H9 (cell line): ENCODE results near the gene FRAT1. TPM values are rescaled to one million over a fixed set of nuclear protein-coding genes. Genes with fewer than 3 reads are reported as not detected.
A peak's percentile ranks its signal among the peaks of the same experiment; 100 is the strongest.

Experiments
- DNase-seq: peaks from one replicate; pipeline ENCODE4 v3.0.0-alpha.2; 2017
- H2AFZ ChIP-seq: one replicate; pipeline ENCODE4 v1.6.1; 2013; ENCODE audit warnings: mild to moderate bottlenecking, low read length, control low read depth, moderate library complexity
- H2AK5ac ChIP-seq: 2 replicates; pipeline ENCODE4 v1.6.1; 2013; ENCODE audit warnings: low read length, control low read depth, mixed read lengths; ENCODE audit not compliant: insufficient read length
- H2BK120ac ChIP-seq: one replicate; pipeline ENCODE4 v1.6.1; 2013; ENCODE audit warnings: low read depth, mild to moderate bottlenecking, low read length, control low read depth, inconsistent platforms; ENCODE audit not compliant: poor library complexity, severe bottlenecking
- H2BK12ac ChIP-seq: 2 replicates; pipeline ENCODE4 v1.6.1; 2013; ENCODE audit warnings: low read length, control low read depth, mixed read lengths, low read depth; ENCODE audit not compliant: insufficient read length
- H2BK15ac ChIP-seq: 2 replicates; pipeline ENCODE4 v1.6.1; 2013; ENCODE audit warnings: low read depth, low read length, control low read depth
- H2BK20ac ChIP-seq: one replicate; pipeline ENCODE4 v1.6.1; 2013; ENCODE audit warnings: low read depth, mild to moderate bottlenecking, low read length, control low read depth, inconsistent platforms; ENCODE audit not compliant: poor library complexity, severe bottlenecking
- H2BK5ac ChIP-seq: 2 replicates; pipeline ENCODE4 v1.6.1; 2013; ENCODE audit warnings: low read length, control low read depth, mixed read lengths; ENCODE audit not compliant: insufficient read length
- H3K14ac ChIP-seq: 2 replicates; pipeline ENCODE4 v1.6.1; 2013; ENCODE audit warnings: low read length, control low read depth; ENCODE audit not compliant: insufficient read depth
- H3K18ac ChIP-seq: 2 replicates; pipeline ENCODE4 v1.6.1; 2013; ENCODE audit warnings: low read depth, mild to moderate bottlenecking, mixed read lengths, low read length, control low read depth; ENCODE audit not compliant: insufficient read length
- H3K23ac ChIP-seq: 2 replicates; pipeline ENCODE4 v1.6.1; 2013; ENCODE audit warnings: low read length, control low read depth, mixed read lengths, low read depth; ENCODE audit not compliant: insufficient read length
- H3K23me2 ChIP-seq: 2 replicates; pipeline ENCODE4 v1.6.1; 2013; ENCODE audit warnings: low read depth, mild to moderate bottlenecking, mixed read lengths, low read length, control low read depth; ENCODE audit not compliant: insufficient read length, poor library complexity, severe bottlenecking
- H3K27ac ChIP-seq: 2 replicates; pipeline ENCODE4 v1.5.1; 2013; ENCODE audit warnings: low read length, control low read depth, mixed read lengths, low read depth; ENCODE audit not compliant: insufficient read length
- H3K27me3 ChIP-seq: 2 replicates; pipeline ENCODE4 v1.6.1; 2013; ENCODE audit warnings: low read length, control low read depth, inconsistent platforms; ENCODE audit not compliant: insufficient read depth
- H3K4ac ChIP-seq: 2 replicates; pipeline ENCODE4 v1.6.1; 2013; ENCODE audit warnings: low read depth, mild to moderate bottlenecking, control low read depth, inconsistent platforms, low read length, moderate library complexity
- H3K4me1 ChIP-seq: 2 replicates; pipeline ENCODE4 v1.6.1; 2013; ENCODE audit warnings: low read length, control low read depth, inconsistent platforms; ENCODE audit not compliant: insufficient read depth
- H3K4me2 ChIP-seq: 2 replicates; pipeline ENCODE4 v1.6.1; 2013; ENCODE audit warnings: low read length, control low read depth, mixed read lengths; ENCODE audit not compliant: insufficient read length, insufficient read depth
- H3K56ac ChIP-seq: 2 replicates; pipeline ENCODE4 v1.6.1; 2013; ENCODE audit warnings: low read depth, mild to moderate bottlenecking, mixed read lengths, low read length, control low read depth; ENCODE audit not compliant: insufficient read length
- H3K79me1 ChIP-seq: 2 replicates; pipeline ENCODE4 v1.6.1; 2013; ENCODE audit warnings: low read depth, mild to moderate bottlenecking, moderate library complexity, low read length, control low read depth, inconsistent platforms; ENCODE audit not compliant: insufficient read depth, poor library complexity, severe bottlenecking
- H3K79me2 ChIP-seq: 2 replicates; pipeline ENCODE4 v1.6.1; 2013; ENCODE audit warnings: low read length, control low read depth, inconsistent platforms; ENCODE audit not compliant: insufficient read depth
- H3K9ac ChIP-seq: 2 replicates; pipeline ENCODE4 v1.6.1; 2013; ENCODE audit warnings: low read length, control low read depth, mixed read lengths; ENCODE audit not compliant: insufficient read length; ENCODE audit errors: extremely low read depth
- H3K9me3 ChIP-seq: one replicate; pipeline ENCODE4 v1.6.1; 2013; ENCODE audit warnings: low read depth, low read length, inconsistent platforms; ENCODE audit not compliant: control insufficient read depth
- H3T11ph ChIP-seq: one replicate; pipeline ENCODE4 v1.6.1; 2013; ENCODE audit warnings: mild to moderate bottlenecking, low read length, control low read depth, inconsistent platforms
- H4K20me1 ChIP-seq: one replicate; pipeline ENCODE4 v1.6.1; 2013; ENCODE audit not compliant: control insufficient read depth, insufficient read length, insufficient read depth
- H4K5ac ChIP-seq: 2 replicates; pipeline ENCODE4 v1.6.1; 2013; ENCODE audit warnings: low read depth, mild to moderate bottlenecking, mixed read lengths, low read length, control low read depth; ENCODE audit not compliant: insufficient read length
- H4K8ac ChIP-seq: replicated peaks from 2 replicates; pipeline ENCODE4 v1.6.1; 2013; ENCODE audit warnings: low read length, control low read depth, mixed read lengths, low read depth; ENCODE audit not compliant: insufficient read length
- H4K91ac ChIP-seq: 2 replicates; pipeline ENCODE4 v1.6.1; 2013; ENCODE audit warnings: low read depth, mild to moderate bottlenecking, moderate library complexity, mixed read lengths, low read length, control low read depth; ENCODE audit not compliant: insufficient read length
- H3K27ac Mint-ChIP-seq, 3 experiments: 2 replicates in 2 of 3; 3 replicates in 1 of 3; pipeline ENCODE4 v1.8.0; 2020 to 2021; ENCODE audit warnings: mixed read lengths in 3 of 3, mild to moderate bottlenecking in 1 of 3, moderate library complexity in 1 of 3
- H3K27me3 Mint-ChIP-seq: 2 replicates; pipeline ENCODE4 v1.8.0; 2021; ENCODE audit warnings: low read depth, mild to moderate bottlenecking, moderate library complexity, mixed read lengths
- H3K36me3 Mint-ChIP-seq, 3 experiments: 2 replicates in 2 of 3; 3 replicates in 1 of 3; pipeline ENCODE4 v1.8.0; 2020 to 2021; ENCODE audit warnings: low read depth in 3 of 3, mixed read lengths in 3 of 3; ENCODE audit not compliant: insufficient read depth in 1 of 3
- H3K4me1 Mint-ChIP-seq, 2 experiments: 2 replicates each; pipeline ENCODE4 v1.8.0; 2020; ENCODE audit warnings: mixed read lengths in 2 of 2
- H3K4me3 Mint-ChIP-seq, 2 experiments: 2 replicates in 1 of 2; 3 replicates in 1 of 2; pipeline ENCODE4 v1.8.0; 2020 to 2021; ENCODE audit warnings: mild to moderate bottlenecking in 2 of 2, mixed read lengths in 2 of 2, moderate library complexity in 1 of 2
- H3K9me3 Mint-ChIP-seq, 2 experiments: 2 replicates in 1 of 2; 3 replicates in 1 of 2; pipeline ENCODE4 v1.8.0; 2020; ENCODE audit warnings: mild to moderate bottlenecking in 2 of 2, mixed read lengths in 2 of 2, moderate library complexity in 1 of 2
- WGBS: extraction: QIAGEN DNeasy Blood & Tissue Kit; methylation state at CpG from one replicate; pipeline ENCODE4 v1.1.7; 2013; ENCODE audit warnings: missing lambda C conversion rate, low lambda C conversion rate, mixed read lengths; ENCODE audit not compliant: insufficient read length; ENCODE audit errors: extremely low coverage; 5-methylcytosine and 5-hydroxymethylcytosine counted together
- long read RNA-seq: library from polyadenylated mRNA; unstranded; transcript quantifications from one replicate; pipeline ENCODE4 v2.0.0, GENCODE V29; 2020
- total RNA-seq: library from RNA; stranded (reverse); gene quantifications from 2 replicates; pipeline ENCODE4 v1.2.1, GENCODE V29; 2021
- TF ChIP-seq, protein P1 (sequence below): fragments of 200-600 bp; sonication (generic); conservative IDR thresholded peaks from 3 replicates; pipeline ENCODE4 v1.8.0; 2021; ENCODE audit warnings: antibody characterized with exemption, mild to moderate bottlenecking

FRAT1 gene, protein sequence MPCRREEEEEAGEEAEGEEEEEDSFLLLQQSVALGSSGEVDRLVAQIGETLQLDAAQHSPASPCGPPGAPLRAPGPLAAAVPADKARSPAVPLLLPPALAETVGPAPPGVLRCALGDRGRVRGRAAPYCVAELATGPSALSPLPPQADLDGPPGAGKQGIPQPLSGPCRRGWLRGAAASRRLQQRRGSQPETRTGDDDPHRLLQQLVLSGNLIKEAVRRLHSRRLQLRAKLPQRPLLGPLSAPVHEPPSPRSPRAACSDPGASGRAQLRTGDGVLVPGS
- total RNA-seq = 7.3 and 8.1 TPM in 2 replicates
- long read RNA-seq, partial matches to known transcripts = 0 of 1 reads
- long read RNA-seq, other reads (novel, unspliced or antisense) = 0 of 1 reads

DNA sequence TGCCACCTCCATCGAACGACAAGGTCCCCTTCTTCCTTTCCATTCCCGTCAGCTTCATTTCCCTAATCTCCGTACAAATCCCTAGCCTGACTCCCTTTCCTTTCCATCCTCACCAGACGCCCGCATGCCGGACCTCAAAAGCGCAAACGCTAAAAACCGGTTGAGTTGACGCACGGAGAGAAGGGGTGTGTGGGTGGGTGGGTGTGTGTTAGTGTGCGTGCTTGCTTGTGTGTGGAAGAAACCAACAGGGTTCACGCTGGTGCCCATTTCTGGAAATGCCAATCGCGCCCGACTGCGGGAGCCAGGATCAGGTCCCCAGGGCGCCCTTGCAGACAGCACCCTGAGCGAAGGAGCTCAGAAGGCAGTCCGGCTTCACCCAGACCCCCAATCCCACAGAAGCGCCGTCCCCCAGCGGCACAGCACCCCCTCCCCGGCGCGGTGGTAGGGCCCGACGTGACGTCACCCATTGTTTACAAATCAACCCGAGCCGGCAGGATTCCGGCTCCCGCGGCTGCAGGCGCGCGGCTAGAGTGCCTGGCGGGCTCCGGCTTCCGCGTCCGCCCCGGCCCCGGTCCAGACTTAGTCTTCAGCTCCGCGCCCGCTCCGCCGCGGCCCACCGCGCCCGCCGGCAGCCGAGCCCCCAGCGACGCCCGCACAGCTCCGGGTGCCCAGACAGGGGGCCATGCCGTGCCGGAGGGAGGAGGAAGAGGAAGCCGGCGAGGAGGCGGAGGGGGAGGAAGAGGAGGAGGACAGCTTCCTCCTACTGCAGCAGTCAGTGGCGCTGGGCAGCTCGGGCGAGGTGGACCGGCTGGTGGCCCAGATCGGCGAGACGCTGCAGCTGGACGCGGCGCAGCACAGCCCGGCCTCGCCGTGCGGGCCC lies at the start of gene FRAT1:
Gene FRAT1 (plus strand): TSS at position 500 of the 880 bp plus-strand sequence. CDS start 183 bp downstream, at position 683.
- no peaks in the 10 kb centered on the region for H3K36me3 Mint-ChIP-seq
- H4K5ac ChIP-seq = peak within 1 kb of the TSS; percentile 87
- TF ChIP-seq, protein P1, sequence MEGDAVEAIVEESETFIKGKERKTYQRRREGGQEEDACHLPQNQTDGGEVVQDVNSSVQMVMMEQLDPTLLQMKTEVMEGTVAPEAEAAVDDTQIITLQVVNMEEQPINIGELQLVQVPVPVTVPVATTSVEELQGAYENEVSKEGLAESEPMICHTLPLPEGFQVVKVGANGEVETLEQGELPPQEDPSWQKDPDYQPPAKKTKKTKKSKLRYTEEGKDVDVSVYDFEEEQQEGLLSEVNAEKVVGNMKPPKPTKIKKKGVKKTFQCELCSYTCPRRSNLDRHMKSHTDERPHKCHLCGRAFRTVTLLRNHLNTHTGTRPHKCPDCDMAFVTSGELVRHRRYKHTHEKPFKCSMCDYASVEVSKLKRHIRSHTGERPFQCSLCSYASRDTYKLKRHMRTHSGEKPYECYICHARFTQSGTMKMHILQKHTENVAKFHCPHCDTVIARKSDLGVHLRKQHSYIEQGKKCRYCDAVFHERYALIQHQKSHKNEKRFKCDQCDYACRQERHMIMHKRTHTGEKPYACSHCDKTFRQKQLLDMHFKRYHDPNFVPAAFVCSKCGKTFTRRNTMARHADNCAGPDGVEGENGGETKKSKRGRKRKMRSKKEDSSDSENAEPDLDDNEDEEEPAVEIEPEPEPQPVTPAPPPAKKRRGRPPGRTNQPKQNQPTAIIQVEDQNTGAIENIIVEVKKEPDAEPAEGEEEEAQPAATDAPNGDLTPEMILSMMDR = no peak
- H4K8ac ChIP-seq = no peak within 1 kb of the TSS
- peaks cover 3% of the 10 kb centered on the region; the same call in 1 of the 2 replicates for H3K4me1 ChIP-seq
- peak within 1 kb of the TSS; percentile 96 for H2BK5ac ChIP-seq
- H4K20me1 ChIP-seq = no peaks in the 10 kb centered on the region
- peaks cover 33% of the 10 kb centered on the region for H3K27me3 Mint-ChIP-seq
- peak within 1 kb of the TSS; percentile 41 for H3K56ac ChIP-seq
- H2AFZ ChIP-seq = no peak within 1 kb of the TSS
- H3T11ph ChIP-seq = no peak within 1 kb of the TSS
- H3K9me3 ChIP-seq = no peaks in the 10 kb centered on the region
- peak within 1 kb of the TSS; percentile 72 for H3K4me2 ChIP-seq
- H3K9ac ChIP-seq = peak within 1 kb of the TSS; percentile 96
- no peaks in the 10 kb centered on the region; a peak in 1 of 5 replicates for H3K9me3 Mint-ChIP-seq
- peak within 1 kb of the TSS; percentile 100 for H3K18ac ChIP-seq
- peaks cover 23% of the 10 kb centered on the region for H3K23me2 ChIP-seq
- H3K79me2 ChIP-seq = no peaks in the 10 kb centered on the region
- no peak within 1 kb of the TSS for H2BK15ac ChIP-seq
- H3K27ac ChIP-seq = no peak within 1 kb of the TSS
- peak within 1 kb of the TSS; percentile 99 for H2BK12ac ChIP-seq
- H2AK5ac ChIP-seq = no peak within 1 kb of the TSS
- no CpG with 5 or more reads among the region's 79 CpGs for WGBS
- H3K4me3 Mint-ChIP-seq = peak within 1 kb of the TSS; percentile 81 to 85
- peak within 1 kb of the TSS; percentile 98 to 100 (median 99); a peak in 6 of 7 replicates for H3K27ac Mint-ChIP-seq
- no peak within 1 kb of the TSS for H2BK20ac ChIP-seq
- peak within 1 kb of the TSS; percentile 100 for H3K14ac ChIP-seq
- H2BK120ac ChIP-seq = peak within 1 kb of the TSS; percentile 95
- H3K79me1 ChIP-seq = no peaks in the 10 kb centered on the region
- H3K4ac ChIP-seq = no peak within 1 kb of the TSS; the same call in 1 of the 2 replicates
- H4K91ac ChIP-seq = no peak within 1 kb of the TSS
- DNase-seq = peak; percentile 91
- H3K4me1 Mint-ChIP-seq = peaks cover 31 to 32% of the 10 kb centered on the region in 2 experiments
- no peak within 1 kb of the TSS for H3K23ac ChIP-seq
- H3K27me3 ChIP-seq = peaks cover 9% of the 10 kb centered on the region; the same call in 1 of the 2 replicates
